Cortex of kidney (tissue), 1 donor: ENCODE data around the gene ZNF394.
"Not testable (repeated sequence)": the region's sequence is repeated elsewhere in the genome, so short reads cannot be mapped to it uniquely, and the experiment has no call there.

Experiments
- DNase-seq: peaks from one replicate; lab custom pipeline; 2025; lab: John Stamatoyannopoulos, UW

Gene ZNF394

GRCh38 chr7:99499721-99500636 lies at the start of gene ZNF394:
Gene ZNF394 (minus strand): TSS chr7:99500281. CDS start chr7:99500093, 188 bp downstream.
- peak; percentile 35 for DNase-seq

- DNase-seq: not testable (repeated sequence)
These were observed 49.5 kb upstream of the ZNF394 start for GRCh38 chr7:99549545-99549944.

GRCh38 chr7:99545308-99545707 lies 45.2 kb upstream of the ZNF394 start:
- not testable (repeated sequence) for DNase-seq

DNA sequence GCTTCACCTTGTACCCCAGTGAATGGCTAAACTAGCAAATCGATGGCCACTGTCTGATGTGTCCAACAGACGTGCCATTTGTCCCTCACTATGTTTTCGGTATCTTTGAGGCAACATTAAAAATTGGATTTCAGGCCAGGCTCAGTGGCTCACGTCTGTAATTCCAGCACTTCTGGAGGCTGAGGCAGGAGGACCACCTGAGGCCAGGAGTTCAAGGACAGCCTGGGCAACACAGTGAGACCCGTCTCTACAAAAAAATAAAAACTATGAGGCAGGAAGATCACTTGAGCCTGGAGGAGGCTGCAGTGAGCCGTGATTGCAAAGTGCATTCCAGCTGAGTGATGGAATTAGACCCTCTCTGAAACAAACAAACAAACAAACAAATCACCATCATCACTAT lies 43.8 kb upstream of the ZNF394 start:
- no peak for DNase-seq

- DNase-seq: no peak
These were observed 43.1 kb upstream of the ZNF394 start for GRCh38 chr7:99543081-99543671.

GRCh38 chr7:99541212-99541611 lies 41.1 kb upstream of the ZNF394 start:
- no peak for DNase-seq

DNA sequence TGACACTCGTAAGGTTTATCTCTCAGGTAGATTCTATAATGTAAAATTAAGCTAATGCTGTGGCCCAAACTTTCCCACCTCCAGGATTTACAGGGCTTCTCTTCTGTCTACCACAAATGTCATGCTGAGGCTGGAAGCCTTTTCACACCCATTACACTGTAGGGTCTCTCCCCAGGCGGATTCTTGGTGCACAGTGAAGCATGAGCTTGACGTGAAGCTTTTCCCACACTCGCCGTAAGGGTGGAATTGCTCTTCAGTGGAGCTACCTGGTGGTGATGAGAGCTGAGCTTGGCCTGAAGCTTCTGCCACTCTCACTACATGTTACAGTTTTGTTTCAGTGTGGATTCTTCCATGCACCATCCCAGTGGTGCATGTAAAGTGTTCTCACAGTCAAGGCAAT lies 40.5 kb upstream of the ZNF394 start:
- DNase-seq: no peak

GRCh38 chr7:99539213-99539811 lies 39.2 kb upstream of the ZNF394 start:
- no peak for DNase-seq

- no peak for DNase-seq
These were observed 35.6 kb upstream of the ZNF394 start for GRCh38 chr7:99535667-99536066.

DNA sequence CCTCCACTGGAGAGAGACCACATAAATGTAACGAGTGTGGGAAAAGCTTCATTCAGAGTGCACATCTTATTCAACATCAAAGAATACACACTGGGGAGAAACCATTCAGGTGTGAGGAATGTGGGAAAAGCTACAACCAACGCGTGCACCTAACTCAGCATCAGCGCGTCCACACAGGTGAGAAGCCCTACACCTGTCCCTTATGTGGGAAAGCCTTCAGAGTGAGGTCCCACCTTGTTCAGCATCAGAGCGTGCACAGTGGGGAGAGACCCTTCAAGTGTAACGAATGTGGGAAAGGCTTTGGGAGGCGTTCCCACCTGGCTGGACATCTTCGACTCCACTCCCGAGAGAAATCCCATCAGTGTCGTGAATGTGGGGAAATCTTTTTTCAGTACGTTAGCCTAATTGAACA lies 31.3 kb upstream of the ZNF394 start:
- DNase-seq: no peak

DNA sequence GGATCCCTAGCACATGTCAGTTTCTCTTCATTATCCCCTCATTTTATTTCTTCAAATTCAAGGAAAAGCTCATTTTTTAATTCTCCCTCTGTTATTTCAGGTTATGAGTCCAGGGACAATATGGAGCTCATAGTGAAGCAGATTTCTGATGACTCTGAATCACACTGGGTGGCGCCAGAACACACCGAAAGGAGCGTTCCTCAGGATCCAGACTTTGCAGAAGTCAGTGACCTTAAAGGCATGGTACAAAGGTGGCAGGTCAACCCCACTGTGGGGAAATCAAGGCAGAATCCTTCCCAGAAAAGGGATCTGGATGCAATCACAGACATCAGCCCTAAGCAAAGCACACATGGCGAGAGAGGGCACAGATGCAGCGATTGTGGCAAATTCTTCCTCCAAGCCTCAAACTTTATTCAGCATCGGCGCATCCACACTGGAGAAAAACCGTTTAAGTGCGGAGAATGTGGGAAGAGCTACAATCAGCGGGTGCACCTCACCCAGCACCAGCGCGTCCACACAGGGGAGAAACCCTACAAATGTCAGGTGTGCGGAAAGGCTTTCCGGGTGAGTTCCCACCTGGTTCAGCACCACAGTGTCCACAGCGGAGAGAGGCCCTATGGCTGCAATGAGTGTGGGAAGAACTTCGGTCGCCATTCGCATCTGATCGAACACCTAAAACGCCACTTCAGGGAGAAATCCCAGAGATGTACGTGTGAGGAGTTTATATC lies 25.8 kb upstream of the ZNF394 start:
- DNase-seq: no peak

- no peak for DNase-seq
These were observed 21.3 kb upstream of the ZNF394 start for GRCh38 chr7:99521399-99521798.

- DNase-seq: no peak
These were observed 14.0 kb upstream of the ZNF394 start for GRCh38 chr7:99514050-99514449.

GRCh38 chr7:99505324-99505662 lies 5.2 kb upstream of the ZNF394 start:
- no peak for DNase-seq

DNA sequence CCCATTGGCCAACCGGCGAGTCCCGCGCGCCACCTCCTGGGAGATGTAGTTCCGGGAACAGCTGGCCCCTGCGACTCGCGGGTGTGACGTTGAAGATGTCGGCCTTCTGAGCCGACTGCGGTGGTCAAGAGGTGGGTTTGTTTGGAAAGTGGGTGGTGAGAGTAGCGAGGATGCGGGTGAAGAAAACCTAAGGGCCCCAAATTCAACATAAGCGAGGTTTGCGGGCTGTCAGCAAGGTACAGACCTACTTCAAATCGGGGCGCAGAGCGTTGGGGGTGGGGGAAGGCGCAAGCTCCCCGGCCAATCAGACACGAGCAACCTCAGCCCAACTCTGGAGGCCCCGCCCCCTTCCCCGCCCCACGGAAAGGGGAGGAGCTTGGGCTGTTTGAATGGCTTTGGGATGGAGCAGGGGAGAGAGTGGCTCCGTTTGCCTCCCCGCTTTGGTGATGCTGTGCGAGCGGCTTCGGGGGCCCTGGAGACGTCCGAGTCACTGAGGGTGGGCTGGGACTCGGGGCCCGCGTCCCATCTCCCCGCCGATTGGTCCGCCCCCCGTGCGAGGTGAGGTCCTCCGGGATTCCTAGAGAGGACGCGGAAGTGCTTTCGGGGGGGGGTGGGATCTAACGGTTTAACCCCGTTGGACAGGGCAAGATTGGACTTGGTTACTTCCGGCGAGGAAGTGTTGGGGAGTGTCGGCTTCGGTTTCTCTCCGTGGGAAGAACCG lies 4.7 kb upstream of the ZNF394 start, which contains the start of gene ZKSCAN5:
Gene ZKSCAN5, plus strand, starts transcription at position 60 of the 721 bp plus-strand sequence. CDS start 1,383 bp downstream, outside the sequence.
- peak; percentile 46 for DNase-seq

DNA sequence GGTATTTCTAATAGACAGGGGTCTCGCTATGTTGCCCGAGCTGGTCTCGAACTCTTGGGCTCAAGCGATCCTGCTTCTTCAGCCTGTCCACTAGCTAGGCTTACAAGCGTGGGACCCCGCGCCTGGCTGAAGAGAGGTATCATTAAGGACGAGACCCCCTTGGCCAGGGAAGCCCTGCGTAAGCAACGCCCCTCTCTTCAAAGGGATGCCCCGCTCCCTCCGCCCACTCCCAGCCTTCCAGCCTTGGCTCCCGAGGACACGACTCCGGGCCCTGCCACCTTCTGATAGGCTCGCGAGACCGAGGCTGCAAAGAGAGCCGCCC lies 4.2 kb upstream of the ZNF394 start:
- DNase-seq: peak; percentile 35

- DNase-seq: not testable (repeated sequence)
These were observed 1.2 kb upstream of the ZNF394 start for GRCh38 chr7:99501236-99501635.

DNA sequence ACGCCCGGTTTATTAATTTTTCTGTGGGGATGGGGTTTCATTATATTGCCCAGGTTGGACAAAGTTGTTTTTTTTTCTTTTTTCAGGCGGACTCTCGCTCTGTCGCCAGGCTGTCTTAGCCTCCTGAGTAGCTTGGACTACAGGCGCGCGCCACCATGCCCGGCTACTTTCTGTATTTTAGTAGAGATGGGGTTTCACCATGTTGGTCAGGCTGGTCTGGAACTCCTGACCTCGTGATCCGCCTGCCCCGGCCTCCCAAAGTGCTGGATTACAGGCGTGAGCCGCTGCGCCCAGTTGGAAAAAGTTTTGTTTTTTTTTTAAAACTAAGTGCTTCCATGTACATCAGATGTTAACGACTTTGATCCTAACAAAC lies 542 bp upstream of the ZNF394 start:
- no peak for DNase-seq

GRCh38 chr7:99499371-99499720 lies 735 bp downstream of the ZNF394 start:
- no peak for DNase-seq

- no peak for DNase-seq
These were observed 1.5 kb downstream of the ZNF394 start for GRCh38 chr7:99498546-99498944.

- DNase-seq: no peak
These were observed 2.1 kb downstream of the ZNF394 start for GRCh38 chr7:99497766-99498545.
